HG03039 (cell line): ENCODE measurements around the gene CENPB.

Source experiments
- ATAC-seq: cut with Tn5 transposase; IDR thresholded peaks from one replicate; pipeline ENCODE4 v1.9.1; 2021; ENCODE audit warnings: mild to moderate bottlenecking, moderate library complexity; ENCODE audit not compliant: unreplicated experiment

CENPB gene

GRCh38 chr20:3751305-3751674 is 35.2 kb downstream of the CENPB start:
- ATAC-seq: no peak

- no peak for ATAC-seq
These were observed 36.6 kb downstream of the CENPB start for GRCh38 chr20:3749689-3750531.

- ATAC-seq: no peak
These were observed 37.4 kb downstream of the CENPB start for GRCh38 chr20:3749087-3749688.

- ATAC-seq: no peak
These were observed 38.5 kb downstream of the CENPB start for GRCh38 chr20:3748073-3748472.

GRCh38 chr20:3747471-3747870 is 39.1 kb downstream of the CENPB start:
- no peak for ATAC-seq

GRCh38 chr20:3745686-3746173 is 40.8 kb downstream of the CENPB start:
- ATAC-seq: no peak

GRCh38 chr20:3744806-3745685 is 41.5 kb downstream of the CENPB start:
- ATAC-seq: no peak

- ATAC-seq: no peak
These were observed 42.5 kb downstream of the CENPB start for GRCh38 chr20:3744037-3744436.

GRCh38 chr20:3743251-3743650 is 43.3 kb downstream of the CENPB start:
- ATAC-seq: no peak

- no peak for ATAC-seq
These were observed 44.6 kb downstream of the CENPB start for GRCh38 chr20:3741836-3742458.

- ATAC-seq: no peak
These were observed 45.8 kb downstream of the CENPB start for GRCh38 chr20:3740615-3741301.

- ATAC-seq: no peak
These were observed 46.6 kb downstream of the CENPB start for GRCh38 chr20:3739926-3740451.

GRCh38 chr20:3739054-3739925 is 47.2 kb downstream of the CENPB start:
- ATAC-seq: no peak

GRCh38 chr20:3738111-3739053 is 48.2 kb downstream of the CENPB start:
- ATAC-seq: no peak

- ATAC-seq: no peak
These were observed 50.8 kb downstream of the CENPB start for GRCh38 chr20:3735768-3736167.

- ATAC-seq: no peak
These were observed 52.3 kb downstream of the CENPB start for GRCh38 chr20:3734111-3734843.
